Jurkat, Clone E6-1 (cell line): ENCODE measurements around the gene GJB3.
"Not testable (repeated sequence)": the region's sequence is repeated elsewhere in the genome, so short reads cannot be mapped to it uniquely, and the experiment has no call there.

Experiments
- DNase-seq: peaks from one replicate; pipeline ENCODE4 v3.0.0-alpha.2; 2011; ENCODE audit warnings: low read depth, low spot score
- H3K4me3 ChIP-seq: 2 replicates; pipeline ENCODE4 v1.5.1; 2011; ENCODE audit warnings: mild to moderate bottlenecking, low read length, control low read depth, moderate library complexity

The GJB3 gene

DNA sequence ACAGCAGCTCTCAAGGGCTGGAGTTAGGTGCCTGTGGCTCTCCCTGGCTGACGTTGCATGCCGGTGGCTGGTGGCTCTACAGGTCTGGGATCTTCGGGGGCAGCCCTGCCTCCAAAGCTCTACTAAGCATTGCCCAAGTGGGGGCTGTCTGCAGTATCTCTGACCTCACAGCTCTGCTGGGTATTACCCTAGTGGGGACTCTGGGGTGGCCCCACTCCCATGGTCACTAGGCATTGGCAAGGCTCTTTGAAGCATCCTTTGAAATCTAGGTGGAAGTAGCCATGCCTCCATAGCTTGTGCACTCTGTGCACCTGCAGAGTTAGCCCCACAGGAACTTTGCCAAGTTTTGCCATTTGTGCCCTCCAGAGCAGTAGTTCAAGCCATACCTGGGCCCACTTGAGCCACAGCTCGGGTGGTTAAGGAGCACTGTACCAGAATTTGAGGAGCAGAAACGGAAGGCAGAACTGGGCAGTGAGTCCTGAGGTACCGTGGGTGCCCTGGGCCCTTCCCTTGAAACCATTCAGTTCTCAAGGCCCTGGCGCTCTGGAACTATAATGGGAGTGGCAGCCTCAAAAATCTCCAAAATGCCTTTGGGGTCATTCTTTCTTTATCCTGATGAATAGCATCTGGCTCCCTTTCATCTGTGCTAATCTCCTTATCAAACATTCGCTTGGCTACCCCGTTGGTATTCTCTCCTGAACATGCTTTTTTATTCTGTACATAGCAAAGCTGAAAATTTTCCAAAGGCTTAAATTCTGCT lies 27.2 kb downstream of the GJB3 start:
- no peak for DNase-seq
- H3K4me3 ChIP-seq = no peak overlapping the region

DNA sequence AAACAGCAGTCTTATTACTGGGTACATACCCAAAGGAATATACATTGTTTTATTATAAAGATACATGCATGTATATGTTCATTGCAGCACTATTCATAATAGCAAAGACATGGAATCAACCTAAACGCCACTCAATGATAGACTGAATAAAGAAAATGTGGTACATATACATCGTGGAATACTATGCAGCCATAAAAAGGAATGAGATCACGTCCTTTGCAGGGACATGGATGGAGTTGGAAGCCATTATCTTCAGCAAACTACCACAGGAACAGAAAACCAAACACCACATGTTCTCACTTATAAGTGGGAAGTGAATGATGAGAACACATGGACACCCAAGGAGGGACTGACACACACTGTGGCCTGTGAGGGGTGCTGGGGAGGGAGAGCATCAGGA lies 29.8 kb downstream of the GJB3 start:
- DNase-seq, H3K4me3 ChIP-seq: not testable (repeated sequence)

DNA sequence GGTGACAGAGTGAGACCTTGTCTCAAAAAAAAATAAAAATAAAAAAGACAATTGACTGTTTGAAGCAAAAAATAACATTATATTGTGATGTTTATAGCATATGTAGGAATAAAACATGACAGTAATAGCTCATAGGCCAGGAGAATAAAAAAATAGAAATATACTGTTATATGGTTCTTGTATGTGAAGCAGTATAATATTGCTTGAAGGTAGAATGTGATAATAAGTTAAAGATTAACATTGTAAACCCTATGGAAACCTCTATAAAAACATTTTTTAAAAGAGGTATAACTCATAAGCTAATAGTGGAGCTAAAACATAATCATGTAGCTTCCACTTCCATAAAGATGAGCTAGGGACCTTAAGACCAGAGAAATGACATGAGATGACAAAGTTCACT lies 35.3 kb downstream of the GJB3 start:
- H3K4me3 ChIP-seq = no peak overlapping the region
- DNase-seq = no peak

DNA sequence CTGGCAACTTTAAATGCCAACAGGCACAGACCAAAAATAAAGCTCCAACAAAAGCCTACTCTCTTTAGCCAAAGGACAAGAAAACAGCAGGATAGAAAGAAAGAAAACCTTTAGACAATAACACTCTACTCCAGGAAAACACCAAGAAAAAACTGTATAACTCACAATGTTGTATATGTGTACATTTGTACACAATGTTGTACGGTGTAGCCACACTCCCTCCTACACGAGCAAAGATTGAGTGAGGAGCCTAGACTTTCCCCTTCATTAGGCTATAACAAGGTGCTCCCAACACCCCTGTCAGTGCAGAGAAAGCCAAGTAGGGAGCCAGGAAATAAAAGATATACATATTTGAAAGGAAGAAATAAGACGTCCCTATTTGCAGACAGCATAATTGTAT lies 35.8 kb downstream of the GJB3 start:
- H3K4me3 ChIP-seq = no peak overlapping the region
- DNase-seq = no peak

DNA sequence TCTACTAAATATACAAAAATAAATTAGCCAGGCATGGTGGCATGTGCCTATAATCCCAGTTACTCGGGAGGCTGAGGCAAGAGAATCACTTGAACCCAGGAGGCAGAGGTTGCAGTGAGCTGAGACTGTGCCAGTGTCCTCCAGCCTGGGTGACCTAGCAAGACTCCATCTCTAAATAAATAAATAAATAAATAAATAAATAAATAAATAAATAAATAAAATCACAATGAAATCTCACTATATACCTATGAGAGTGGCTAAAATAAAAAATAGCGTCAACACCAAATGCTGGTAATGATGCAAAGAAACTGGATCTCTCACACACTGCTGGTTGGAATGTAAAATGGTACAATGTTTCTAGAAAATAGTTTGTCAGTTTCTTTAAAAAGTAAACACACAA lies 37.8 kb downstream of the GJB3 start:
- DNase-seq, H3K4me3 ChIP-seq: not testable (repeated sequence)

DNA sequence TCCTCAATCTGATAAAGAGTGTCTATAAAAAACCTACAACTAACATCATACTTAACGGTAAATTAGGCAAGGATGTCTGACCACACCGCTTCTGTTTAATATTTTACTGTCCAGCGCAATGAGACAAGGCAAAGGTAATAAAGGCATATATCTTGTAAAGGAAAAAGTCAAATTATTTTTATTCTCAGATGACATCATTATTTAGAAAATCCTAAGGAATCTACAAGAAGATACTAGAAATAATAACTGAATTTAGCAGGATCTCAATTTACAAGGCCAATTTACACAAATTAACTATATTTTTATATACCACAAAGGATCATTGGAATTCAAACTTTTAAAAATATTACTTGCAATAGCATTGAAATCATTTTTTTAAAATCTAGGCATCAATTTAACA lies 41.2 kb downstream of the GJB3 start:
- H3K4me3 ChIP-seq = no peak overlapping the region
- DNase-seq = no peak

DNA sequence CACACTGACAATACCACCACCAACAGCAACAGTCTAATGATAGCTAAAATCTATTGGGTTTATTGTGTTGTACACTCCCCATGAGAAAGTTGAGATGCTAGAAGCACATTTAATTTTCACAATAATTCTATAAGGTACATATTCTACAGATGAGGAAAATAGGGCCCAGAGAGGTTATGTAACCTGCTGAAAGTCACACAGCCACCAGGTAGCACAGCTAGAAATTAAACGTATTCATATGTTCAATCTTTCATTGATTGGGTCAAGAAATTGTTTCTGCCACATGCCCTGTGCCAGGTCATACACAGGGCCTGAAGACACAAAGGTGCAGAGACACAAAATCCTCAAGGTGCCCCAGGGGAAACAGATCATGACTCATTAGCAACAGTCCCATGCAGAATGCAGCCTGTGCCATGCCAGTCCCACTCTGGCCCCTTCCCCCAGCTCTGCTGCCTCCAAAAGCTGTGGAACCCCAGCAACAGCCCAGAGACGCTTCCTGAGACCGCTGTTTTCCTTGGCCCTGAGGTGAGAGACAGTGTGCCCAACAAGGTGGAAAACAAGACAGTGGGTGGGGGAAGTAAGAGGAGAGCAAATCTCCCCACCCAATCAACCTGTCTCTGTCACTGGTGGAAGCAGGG lies 43.9 kb downstream of the GJB3 start:
- DNase-seq = no peak
- no peak overlapping the region for H3K4me3 ChIP-seq

DNA sequence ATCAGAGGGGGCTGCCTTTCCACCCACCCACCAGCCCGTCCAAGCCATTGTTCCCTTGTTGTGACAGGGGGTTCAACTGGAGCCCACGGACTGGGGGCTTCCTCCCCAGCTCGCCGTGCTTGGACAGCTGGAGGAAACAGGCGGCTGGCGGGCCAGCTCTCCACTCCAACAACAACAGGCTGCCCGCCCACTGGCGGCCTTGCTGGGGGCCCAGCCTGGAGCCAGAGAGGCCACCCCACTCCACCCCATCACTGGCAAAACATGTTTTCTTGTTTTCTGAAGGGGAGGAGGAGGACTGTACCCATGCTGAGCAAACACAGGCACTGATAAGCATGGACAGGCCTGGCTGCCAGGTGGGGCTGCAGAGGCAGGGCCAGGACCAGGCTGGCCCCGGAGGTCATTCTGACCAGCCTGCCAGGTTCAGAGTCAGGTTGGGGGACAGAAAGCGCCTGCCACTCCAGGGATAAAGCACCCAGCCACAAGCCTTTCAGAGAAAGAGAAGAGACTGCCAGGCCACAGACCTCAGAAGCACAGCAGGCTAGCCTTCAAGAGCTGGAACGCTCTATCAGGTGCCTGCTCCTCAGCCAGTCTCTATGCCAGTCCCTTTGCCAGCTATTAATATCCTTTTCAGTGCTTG lies 44.6 kb downstream of the GJB3 start:
- no peak for DNase-seq
- no peak overlapping the region for H3K4me3 ChIP-seq

DNA sequence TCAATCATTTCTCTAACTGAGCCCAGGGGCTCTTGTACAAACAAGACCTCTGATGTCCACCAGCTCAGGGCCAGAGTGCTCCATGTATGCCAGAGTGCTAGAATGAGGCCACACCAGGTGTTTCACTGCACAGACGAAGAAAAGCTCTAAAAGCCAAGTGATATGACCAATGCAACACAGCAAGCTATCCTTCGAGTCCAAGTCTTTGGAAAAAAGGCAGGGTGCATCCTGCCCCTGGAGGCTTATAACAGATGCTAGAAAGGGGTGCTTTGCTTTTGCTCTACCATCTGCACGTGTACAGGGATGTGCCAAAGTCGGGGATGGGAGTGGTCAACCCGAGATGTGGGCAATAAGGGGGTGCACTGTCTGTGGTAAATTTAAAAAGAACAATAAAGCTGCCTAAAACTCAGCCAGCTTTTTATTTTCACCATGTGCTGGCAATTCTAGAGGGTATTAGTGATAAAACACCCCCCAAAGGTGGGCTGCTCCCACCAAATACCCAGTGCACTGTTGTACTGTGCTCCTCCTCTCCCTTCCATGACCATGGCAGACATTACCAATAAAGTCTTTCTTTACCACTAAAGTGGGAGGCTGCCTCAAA lies 46.4 kb downstream of the GJB3 start:
- no peak overlapping the region for H3K4me3 ChIP-seq
- DNase-seq = no peak

DNA sequence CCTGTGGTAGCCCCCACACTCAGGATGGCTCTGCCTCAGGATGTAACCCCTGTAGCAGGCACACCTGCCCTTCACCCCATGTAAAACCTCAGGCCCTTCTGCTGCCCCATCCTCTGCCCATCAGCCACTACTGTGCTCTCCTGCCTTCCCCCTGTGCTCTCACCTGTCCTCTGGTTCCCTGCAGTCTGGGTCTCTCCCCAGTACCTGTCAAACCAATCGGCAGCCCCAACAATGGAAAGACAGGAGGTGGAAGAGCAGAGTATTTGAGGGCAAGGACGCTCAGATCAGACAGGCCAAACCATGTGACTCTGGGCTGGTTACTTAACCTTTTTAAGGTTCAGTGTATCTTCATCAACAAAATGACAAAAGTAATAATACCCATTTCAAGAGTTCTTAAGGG lies 47.6 kb downstream of the GJB3 start:
- no peak overlapping the region for H3K4me3 ChIP-seq
- DNase-seq = no peak

DNA sequence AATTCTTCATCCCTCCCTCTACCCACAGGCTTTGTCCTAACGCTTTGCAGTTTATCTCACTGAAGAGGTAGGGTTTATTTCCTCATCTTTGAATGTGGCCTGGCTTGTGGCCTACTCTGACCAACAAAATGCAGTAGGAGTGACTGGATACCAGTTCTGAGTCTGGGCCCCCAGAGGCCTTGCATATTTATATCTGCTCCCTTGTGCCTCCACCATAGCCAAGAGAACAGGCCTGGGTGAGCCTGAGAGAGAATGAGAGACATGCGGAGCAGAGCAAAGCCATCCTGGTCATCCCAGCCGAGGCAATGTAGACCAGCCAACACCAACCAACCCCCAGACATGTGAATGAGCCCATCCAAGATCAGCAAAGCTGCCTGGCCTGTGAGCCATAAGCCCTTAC lies 48.2 kb downstream of the GJB3 start:
- H3K4me3 ChIP-seq = no peak overlapping the region
- no peak for DNase-seq

DNA sequence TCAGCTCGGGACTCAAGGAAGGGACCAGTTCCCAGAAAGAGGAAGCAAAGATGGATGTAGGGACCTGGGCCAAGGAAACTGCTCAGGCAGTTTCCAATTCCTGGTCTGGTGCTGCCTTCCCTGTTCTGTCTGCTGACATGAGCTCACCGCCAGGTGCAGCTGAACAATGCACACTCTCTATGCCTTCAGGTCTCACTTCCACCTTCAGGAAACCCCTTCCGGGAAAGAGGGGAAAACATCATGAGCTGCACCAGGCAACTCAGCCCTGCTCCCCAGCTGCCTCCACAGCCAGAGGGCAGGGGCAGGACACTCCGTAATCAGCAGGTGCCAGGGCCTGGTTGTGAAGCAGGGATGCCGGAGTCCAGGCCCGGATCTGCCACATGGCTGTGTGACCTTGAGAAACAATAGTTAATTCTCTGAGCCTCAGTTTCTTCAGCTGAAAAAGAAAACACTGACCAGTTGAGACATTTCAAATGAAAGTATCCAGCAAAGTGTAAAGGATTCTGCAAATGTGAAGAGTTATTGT lies 50.8 kb downstream of the GJB3 start:
- no peak overlapping the region for H3K4me3 ChIP-seq
- DNase-seq = no peak

DNA sequence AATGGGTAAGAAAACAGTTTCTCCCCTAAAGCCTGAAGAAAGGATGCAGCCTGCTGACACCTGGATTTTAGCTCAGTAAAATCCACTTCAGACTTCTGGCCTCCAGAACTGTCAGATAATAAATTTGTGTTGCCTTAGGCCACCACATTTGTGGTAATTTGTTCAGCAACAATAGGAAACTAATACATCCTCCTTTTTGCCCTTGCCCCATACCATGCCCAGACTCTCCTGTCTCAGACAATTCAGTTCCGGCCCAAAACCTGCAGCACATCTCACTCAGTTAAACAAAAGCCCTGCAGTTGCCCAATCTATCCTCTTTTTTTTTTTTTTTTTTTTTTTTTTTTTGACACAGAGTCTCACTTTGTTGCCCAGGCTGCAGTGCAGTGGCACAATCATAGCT lies 52.7 kb downstream of the GJB3 start:
- H3K4me3 ChIP-seq = no peak overlapping the region
- DNase-seq = no peak
